ENCODE results near the gene FASTKD2. TPM values are rescaled to one million over a fixed set of nuclear protein-coding genes. Genes with fewer than 3 reads are reported as not detected.

FASTKD2 gene
- total RNA-seq, 1 donor from 2014 or later: 20.1 TPM

DNA sequence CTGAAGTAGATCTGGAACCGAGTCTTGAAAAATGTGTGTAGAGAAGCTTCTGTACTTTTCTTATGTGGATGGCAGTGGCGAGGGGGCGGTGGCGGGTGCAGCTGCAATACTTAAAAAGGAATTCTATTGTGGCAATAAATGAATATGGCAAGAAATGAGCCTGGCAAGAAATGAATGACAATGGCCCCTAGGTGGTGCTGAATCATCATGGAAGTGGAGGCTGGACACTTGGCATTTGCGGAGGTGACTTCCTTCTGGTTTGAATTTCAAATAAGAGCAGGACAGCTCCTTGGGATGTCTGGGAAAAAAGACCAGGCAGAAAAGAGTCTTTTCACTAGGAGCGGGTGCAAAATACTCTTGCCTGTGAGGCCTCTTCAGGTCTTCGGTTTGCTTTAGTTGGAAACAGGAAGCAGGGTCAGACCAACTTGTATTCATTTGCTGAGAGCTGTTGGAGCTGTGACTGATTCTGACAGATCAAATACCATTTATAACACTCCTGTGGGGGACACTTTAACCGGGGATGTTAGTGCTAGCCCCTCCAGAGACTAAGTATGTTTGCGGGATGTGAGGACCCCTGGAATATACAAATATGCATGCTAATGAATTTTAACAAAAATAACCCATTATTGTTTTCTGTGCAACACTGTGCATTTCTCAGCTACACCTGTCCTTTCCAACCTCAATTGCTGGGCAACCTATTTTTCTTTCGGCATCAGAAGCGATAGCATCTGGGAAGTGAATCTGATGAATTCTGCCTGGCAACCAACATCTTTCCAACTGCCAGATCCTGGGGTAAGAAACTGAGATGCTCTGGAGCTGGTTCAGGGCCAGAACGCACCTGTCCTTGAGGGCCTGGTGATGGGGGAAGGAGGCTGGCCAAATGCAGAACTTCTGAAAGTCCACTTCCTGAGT, 35.4 kb downstream of the FASTKD2 start:
- TF ChIP-seq, protein P1, sequence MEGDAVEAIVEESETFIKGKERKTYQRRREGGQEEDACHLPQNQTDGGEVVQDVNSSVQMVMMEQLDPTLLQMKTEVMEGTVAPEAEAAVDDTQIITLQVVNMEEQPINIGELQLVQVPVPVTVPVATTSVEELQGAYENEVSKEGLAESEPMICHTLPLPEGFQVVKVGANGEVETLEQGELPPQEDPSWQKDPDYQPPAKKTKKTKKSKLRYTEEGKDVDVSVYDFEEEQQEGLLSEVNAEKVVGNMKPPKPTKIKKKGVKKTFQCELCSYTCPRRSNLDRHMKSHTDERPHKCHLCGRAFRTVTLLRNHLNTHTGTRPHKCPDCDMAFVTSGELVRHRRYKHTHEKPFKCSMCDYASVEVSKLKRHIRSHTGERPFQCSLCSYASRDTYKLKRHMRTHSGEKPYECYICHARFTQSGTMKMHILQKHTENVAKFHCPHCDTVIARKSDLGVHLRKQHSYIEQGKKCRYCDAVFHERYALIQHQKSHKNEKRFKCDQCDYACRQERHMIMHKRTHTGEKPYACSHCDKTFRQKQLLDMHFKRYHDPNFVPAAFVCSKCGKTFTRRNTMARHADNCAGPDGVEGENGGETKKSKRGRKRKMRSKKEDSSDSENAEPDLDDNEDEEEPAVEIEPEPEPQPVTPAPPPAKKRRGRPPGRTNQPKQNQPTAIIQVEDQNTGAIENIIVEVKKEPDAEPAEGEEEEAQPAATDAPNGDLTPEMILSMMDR (IDR thresholded peaks at IDR 0.05; ENCODE audit: unreplicated experiment): peak; percentile 76
- Mint-ChIP-seq H3K4me3 (ENCODE audit: unreplicated experiment) (no peak overlapping the region), H3K9me3 (ENCODE audit: unreplicated experiment) (no peaks in the 10 kb centered on the region), H3K36me3 (ENCODE audit: low read depth, unreplicated experiment) (peaks cover 4% of the 10 kb centered on the region), H3K27ac (ENCODE audit: unreplicated experiment) (peak overlapping the region; percentile 68), H3K4me1 (ENCODE audit: unreplicated experiment) (peaks cover 49% of the 10 kb centered on the region), H3K27me3 (ENCODE audit: unreplicated experiment) (peaks cover 9% of the 10 kb centered on the region)
- peak; percentile 66 for DNase-seq (ENCODE audit: low spot score)

DNA sequence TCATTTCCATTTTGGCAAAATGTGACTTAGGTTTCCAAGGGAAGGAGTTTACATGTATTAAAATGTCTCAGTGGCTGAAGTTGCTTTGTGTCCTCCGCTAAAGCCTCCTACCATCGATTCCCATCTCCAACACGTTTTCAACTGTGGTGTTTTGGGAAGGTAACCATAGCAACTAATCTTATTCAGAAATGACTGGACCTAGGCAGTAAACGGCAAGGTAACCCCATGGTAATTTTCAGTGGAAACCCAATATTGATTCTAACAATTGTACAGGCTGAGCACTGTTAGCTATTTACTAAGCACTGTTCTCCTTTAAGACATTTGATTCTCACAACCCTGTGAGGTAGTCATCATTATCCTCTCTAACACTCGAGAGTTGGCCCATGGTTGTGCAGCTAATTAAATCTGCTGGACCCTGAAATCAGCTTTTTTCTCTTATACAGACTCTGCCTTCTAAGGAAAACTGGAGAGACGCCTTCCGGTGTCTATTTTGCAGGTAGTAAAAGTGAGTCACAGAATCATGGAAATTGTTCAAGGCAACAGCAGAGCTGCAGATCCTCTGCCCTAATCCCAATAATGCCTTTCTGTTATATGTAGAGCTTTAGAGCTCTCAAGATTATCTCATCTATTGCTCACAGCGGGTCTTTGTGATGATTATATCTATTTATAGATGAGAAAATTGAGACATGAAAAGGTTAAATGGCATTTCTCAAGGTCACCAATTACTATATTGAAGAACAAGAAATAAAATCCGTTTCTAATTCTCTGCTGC, 36.2 kb downstream of the FASTKD2 start:
- Mint-ChIP-seq H3K4me3 (ENCODE audit: unreplicated experiment) (no peak overlapping the region), H3K27me3 (ENCODE audit: unreplicated experiment) (peaks cover 9% of the 10 kb centered on the region), H3K4me1 (ENCODE audit: unreplicated experiment) (peaks cover 57% of the 10 kb centered on the region), H3K27ac (ENCODE audit: unreplicated experiment) (no peak overlapping the region), H3K9me3 (ENCODE audit: unreplicated experiment) (no peaks in the 10 kb centered on the region), H3K36me3 (ENCODE audit: low read depth, unreplicated experiment) (peaks cover 4% of the 10 kb centered on the region)
- TF ChIP-seq, protein P1 (IDR thresholded peaks at IDR 0.05; ENCODE audit: unreplicated experiment): no peak
- DNase-seq (ENCODE audit: low spot score): no peak

GRCh38 chr2:206802654-206803514, 37.5 kb downstream of the FASTKD2 start:
- Mint-ChIP-seq H3K27me3 (ENCODE audit: unreplicated experiment) (peaks cover 11% of the 10 kb centered on the region), H3K36me3 (ENCODE audit: low read depth, unreplicated experiment) (peaks cover 3% of the 10 kb centered on the region), H3K27ac (ENCODE audit: unreplicated experiment) (no peak overlapping the region), H3K4me1 (ENCODE audit: unreplicated experiment) (peaks cover 61% of the 10 kb centered on the region), H3K9me3 (ENCODE audit: unreplicated experiment) (no peaks in the 10 kb centered on the region), H3K4me3 (ENCODE audit: unreplicated experiment) (no peak overlapping the region)
- DNase-seq (ENCODE audit: low spot score): no peak
- TF ChIP-seq, protein P1 (IDR thresholded peaks at IDR 0.05; ENCODE audit: unreplicated experiment): no peak

- H3K9me3 Mint-ChIP-seq (ENCODE audit: unreplicated experiment): no peaks in the 10 kb centered on the region
- no peak for DNase-seq (ENCODE audit: low spot score)
- TF ChIP-seq, protein P1 (IDR thresholded peaks at IDR 0.05; ENCODE audit: unreplicated experiment): no peak
- H3K27ac Mint-ChIP-seq (ENCODE audit: unreplicated experiment): no peak overlapping the region
- no peak overlapping the region for H3K4me3 Mint-ChIP-seq (ENCODE audit: unreplicated experiment)
- H3K36me3 Mint-ChIP-seq (ENCODE audit: low read depth, unreplicated experiment): no peaks in the 10 kb centered on the region
- H3K27me3 Mint-ChIP-seq (ENCODE audit: unreplicated experiment): peaks cover 11% of the 10 kb centered on the region
- H3K4me1 Mint-ChIP-seq (ENCODE audit: unreplicated experiment): peaks cover 60% of the 10 kb centered on the region
Measured at GRCh38 chr2:206804326-206804725, 38.9 kb downstream of the FASTKD2 start.

Measured in endothelial cell (in vitro differentiated cells).